Transverse colon (tissue), 4 donors: ENCODE measurements around the gene IL10. TPM values are rescaled to one million over a fixed set of nuclear protein-coding genes. Genes with fewer than 3 reads are reported as not detected.

ENCODE experiments used
- DNase-seq: peaks from one replicate; pipeline ENCODE4 v3.0.0-alpha.2; 2019
- H3K27ac ChIP-seq, 4 donors: fragments of 200-600 bp; sonication (generic); 2 replicates each; pipeline ENCODE4 v1.5.1; 2016 to 2018; ENCODE audit warnings: inconsistent platforms in 4 of 4
- H3K27me3 ChIP-seq: fragments of 200-600 bp; sonication (generic); 2 replicates; pipeline ENCODE4 v1.5.1; 2017; ENCODE audit warnings: inconsistent platforms
- H3K36me3 ChIP-seq, 4 donors: fragments of 200-600 bp; sonication (generic); 2 replicates each; pipeline ENCODE4 v1.5.1; 2017 to 2019; ENCODE audit warnings: inconsistent platforms in 4 of 4
- H3K4me1 ChIP-seq, 4 donors: fragments of 200-600 bp; sonication (generic); 2 replicates each; pipeline ENCODE4 v1.5.1; 2017 to 2020; ENCODE audit warnings: inconsistent platforms in 4 of 4
- H3K4me3 ChIP-seq, 4 donors: fragments of 200-600 bp; sonication (generic); 1 replicate in 1 of 4; 2 replicates in 3 of 4; pipeline versions ENCODE4 v1.5.1 to v1.6.1; 2017 to 2019; ENCODE audit warnings: inconsistent platforms in 4 of 4
- H3K9me3 ChIP-seq, 2 donors: fragments of 200-600 bp; sonication (generic); 2 replicates each; pipeline ENCODE4 v1.5.1; 2017 to 2019; ENCODE audit warnings: inconsistent platforms in 2 of 2
- EP300 ChIP-seq: sonication (generic); formaldehyde crosslinking; IDR thresholded peaks from one replicate; pipeline ENCODE4 v1.6.1; 2017; ENCODE audit warnings: antibody characterized with exemption, low read depth
- POLR2A ChIP-seq: fragments of 450-650 bp; IDR thresholded peaks from one replicate; pipeline ENCODE4 v1.6.1; 2016; ENCODE audit warnings: antibody characterized with exemption, mild to moderate bottlenecking, moderate library complexity
- POLR2AphosphoS5 ChIP-seq, 3 donors: sonication (generic); formaldehyde crosslinking; IDR thresholded peaks; one replicate each; pipeline ENCODE4 v1.6.1; 2016; ENCODE audit warnings: antibody characterized with exemption in 3 of 3
- WGBS, 2 donors: methylation state at CpG; one replicate each; pipeline ENCODE4 v1.1.5; 2018; ENCODE audit warnings: low coverage in 1 of 2; 5-methylcytosine and 5-hydroxymethylcytosine counted together
- in situ Hi-C, 4 donors: fragments of 200-750 bp; cut with MboI; loops; one replicate each; pipeline versions ENCODE4 v1.15.0 to v1.15.1; 2017; ENCODE audit warnings: low sequenced_read_pairs in 3 of 4, low pct_ligation_motif_present in 1 of 4, low pct_unique_long_range_greater_than_20kb in 1 of 4
- intact Hi-C: fragments of 100-400 bp; cut with DNase I; formaldehyde crosslinking; loops from one replicate; pipeline ENCODE4 v1.15.1; 2023; ENCODE audit warnings: low total_unique reads
- total RNA-seq, 4 donors: library from RNA; depleted of rRNA; stranded (reverse); fragments of >200 nt; gene quantifications; one replicate each; pipeline ENCODE4 v1.1.0, GENCODE V29; 2016
- TF ChIP-seq, protein P1 (sequence below), 5 experiments: fragments of 200-600 bp in 3 of 5; fragments of 450-650 bp in 2 of 5; sonication (generic) in 3 of 5; IDR thresholded peaks; 1 replicate in 2 of 5; 2 replicates in 3 of 5; pipeline ENCODE4 v1.5.1; 2016 to 2017; ENCODE audit warnings: antibody characterized with exemption in 5 of 5, inconsistent platforms in 3 of 5, mild to moderate bottlenecking in 2 of 5, moderate library complexity in 1 of 5

The IL10 gene
- total RNA-seq, 4 donors from 2014 or later = 1.6 to 4.4 TPM; not detected in 2

DNA sequence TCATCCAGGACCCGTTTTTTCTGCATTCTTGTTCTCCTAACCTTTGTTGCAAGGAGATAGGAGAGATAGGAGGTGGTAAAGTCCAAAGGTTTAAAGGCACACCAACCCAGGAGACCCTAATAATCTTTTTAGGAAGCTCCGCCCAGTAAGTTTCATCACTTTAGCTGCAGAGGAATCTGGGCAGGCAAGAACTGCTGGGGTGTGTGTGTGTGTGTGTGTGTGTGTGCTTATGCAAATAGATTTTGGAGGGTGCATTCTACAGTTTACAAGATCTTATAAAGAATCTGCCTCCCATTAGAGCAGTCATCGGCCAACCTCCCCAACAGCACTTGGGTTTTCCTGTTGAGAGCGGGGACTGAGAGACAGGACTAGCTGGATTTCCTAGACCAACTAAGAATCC, 3.9 kb upstream of the IL10 start:
- 78% methylated on average over 4 of the region's 4 CpGs; no CpG with 5 or more reads in 1 of the 2 donors for WGBS, 2 donors
- Histone ChIP-seq H3K4me3 (no peak overlapping the region), H3K36me3 (no peaks in the 10 kb centered on the region), H3K4me1 (peaks cover 0 to 4% (median 0%) of the 10 kb centered on the region in 4 donors), H3K27ac (no peak overlapping the region), H3K27me3 (peaks cover 7% of the 10 kb centered on the region), H3K9me3 (no peaks in the 10 kb centered on the region)
- TF ChIP-seq, protein P1, sequence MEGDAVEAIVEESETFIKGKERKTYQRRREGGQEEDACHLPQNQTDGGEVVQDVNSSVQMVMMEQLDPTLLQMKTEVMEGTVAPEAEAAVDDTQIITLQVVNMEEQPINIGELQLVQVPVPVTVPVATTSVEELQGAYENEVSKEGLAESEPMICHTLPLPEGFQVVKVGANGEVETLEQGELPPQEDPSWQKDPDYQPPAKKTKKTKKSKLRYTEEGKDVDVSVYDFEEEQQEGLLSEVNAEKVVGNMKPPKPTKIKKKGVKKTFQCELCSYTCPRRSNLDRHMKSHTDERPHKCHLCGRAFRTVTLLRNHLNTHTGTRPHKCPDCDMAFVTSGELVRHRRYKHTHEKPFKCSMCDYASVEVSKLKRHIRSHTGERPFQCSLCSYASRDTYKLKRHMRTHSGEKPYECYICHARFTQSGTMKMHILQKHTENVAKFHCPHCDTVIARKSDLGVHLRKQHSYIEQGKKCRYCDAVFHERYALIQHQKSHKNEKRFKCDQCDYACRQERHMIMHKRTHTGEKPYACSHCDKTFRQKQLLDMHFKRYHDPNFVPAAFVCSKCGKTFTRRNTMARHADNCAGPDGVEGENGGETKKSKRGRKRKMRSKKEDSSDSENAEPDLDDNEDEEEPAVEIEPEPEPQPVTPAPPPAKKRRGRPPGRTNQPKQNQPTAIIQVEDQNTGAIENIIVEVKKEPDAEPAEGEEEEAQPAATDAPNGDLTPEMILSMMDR (IDR thresholded peaks at IDR 0.05) = no peak
- TF ChIP-seq EP300 (no peak), POLR2AphosphoS5 (IDR thresholded peaks at IDR 0.05) (no peak), POLR2A (no peak)
- in situ Hi-C loops = no loop called here
- intact Hi-C loops = no loop called here
- no peak for DNase-seq

DNA sequence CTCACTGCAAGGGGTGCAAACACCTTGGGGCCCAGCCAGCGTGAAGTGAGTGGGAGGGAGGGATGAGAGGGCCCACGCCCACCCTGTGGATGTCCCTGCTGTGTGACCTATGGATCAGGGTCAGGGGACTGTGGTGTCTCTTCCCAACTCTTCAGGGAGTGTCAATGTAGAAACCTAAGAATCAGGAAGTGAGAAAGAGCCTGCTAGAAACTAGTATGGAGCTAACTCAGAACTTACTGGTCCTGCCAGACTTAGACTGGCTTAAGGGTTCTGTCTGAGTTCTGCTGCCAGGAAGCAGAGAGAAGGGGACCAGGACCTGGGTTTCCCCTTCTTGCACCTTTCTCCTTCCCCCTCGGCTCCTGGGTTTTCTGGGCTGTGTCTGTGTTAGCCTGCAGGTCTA, 1.8 kb upstream of the IL10 start:
- WGBS, 2 donors = 54% methylated on average over 3 of the region's 3 CpGs; no CpG with 5 or more reads in 1 of the 2 donors
- H3K4me1 ChIP-seq = peaks cover 0 to 8% (median 0%) of the 10 kb centered on the region in 4 donors
- in situ Hi-C loops = no loop called here
- no peak for TF ChIP-seq EP300
- no peak for TF ChIP-seq POLR2AphosphoS5 (IDR thresholded peaks at IDR 0.05)
- TF ChIP-seq, protein P1 (IDR thresholded peaks at IDR 0.05) = no peak
- TF ChIP-seq POLR2A = no peak
- H3K9me3 ChIP-seq = no peaks in the 10 kb centered on the region
- intact Hi-C loops = no loop called here
- no peak overlapping the region for H3K4me3 ChIP-seq
- H3K36me3 ChIP-seq = no peaks in the 10 kb centered on the region
- peaks cover 7% of the 10 kb centered on the region for H3K27me3 ChIP-seq
- H3K27ac ChIP-seq = no peak overlapping the region
- DNase-seq = no peak

DNA sequence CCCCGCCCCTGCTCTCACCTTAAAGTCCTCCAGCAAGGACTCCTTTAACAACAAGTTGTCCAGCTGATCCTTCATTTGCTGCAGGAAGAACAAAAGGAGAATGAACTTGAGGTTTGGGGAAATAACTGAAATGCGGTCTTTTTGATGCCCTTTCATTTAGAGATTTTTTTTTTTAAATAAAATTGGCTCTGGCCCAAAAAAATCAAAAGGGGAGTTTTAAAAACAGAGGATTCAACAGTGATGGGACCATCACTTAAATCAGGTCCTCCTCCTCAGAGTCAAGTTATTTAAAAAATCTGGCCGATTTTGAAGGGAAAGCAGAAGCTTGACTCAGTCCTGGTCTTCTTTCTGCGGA, 979 bp downstream of the IL10 start:
- no peak for DNase-seq
- WGBS, 2 donors = 43 to 65% methylated on average over 3 to 4 of the region's 4 CpGs
- TF ChIP-seq POLR2AphosphoS5 (IDR thresholded peaks at IDR 0.05) (no peak), POLR2A (no peak), EP300 (no peak)
- TF ChIP-seq, protein P1 (IDR thresholded peaks at IDR 0.05) = no peak
- in situ Hi-C loops = no loop called here
- Histone ChIP-seq H3K9me3 (no peaks in the 10 kb centered on the region), H3K36me3 (no peaks in the 10 kb centered on the region), H3K27me3 (peaks cover 7% of the 10 kb centered on the region), H3K4me3 (no peak overlapping the region), H3K4me1 (peaks cover 0 to 8% (median 0%) of the 10 kb centered on the region in 4 donors), H3K27ac (peak overlapping the region in 3 of 4 donors; percentile 26 to 51 (median 40))
- intact Hi-C loops = no loop called here

DNA sequence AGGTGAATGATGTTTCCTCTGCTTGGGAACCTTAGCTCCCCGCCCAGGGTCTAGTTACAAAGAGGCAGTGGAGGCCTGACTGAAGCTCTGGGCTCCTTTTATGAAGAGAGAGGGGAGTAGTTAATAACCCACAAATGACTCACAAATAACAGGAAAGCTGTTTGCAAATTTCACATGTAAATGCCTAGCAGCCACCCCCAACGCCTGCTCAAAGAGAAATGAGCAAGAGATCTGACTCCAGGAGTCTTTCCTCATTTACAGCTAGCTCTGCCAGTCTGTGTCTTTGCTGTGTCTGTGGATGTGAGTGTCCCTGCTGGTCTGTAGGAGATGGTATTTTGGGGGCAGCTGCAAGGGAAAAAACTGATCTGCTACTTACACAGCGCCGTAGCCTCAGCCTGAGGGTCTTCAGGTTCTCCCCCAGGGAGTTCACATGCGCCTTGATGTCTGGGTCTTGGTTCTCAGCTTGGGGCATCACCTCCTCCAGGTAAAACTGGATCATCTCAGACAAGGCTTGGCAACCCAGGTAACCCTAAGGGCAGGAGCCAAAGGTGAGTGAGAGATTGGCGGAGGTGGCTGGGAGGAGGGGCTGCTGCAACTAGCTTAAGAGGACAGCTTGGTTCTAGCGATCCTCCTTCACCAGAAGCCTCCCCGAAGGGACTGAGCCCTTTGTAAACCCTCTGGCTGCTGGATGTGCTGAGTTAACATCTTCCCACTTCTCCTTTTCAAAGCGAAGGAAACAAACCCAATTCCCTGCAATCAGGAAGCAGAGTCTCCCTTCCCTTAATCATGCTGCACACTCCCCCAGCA, 1.6 kb downstream of the IL10 start, which contains the start of gene IL19:
Gene IL19 (plus strand): TSS at position 243 of the 807 bp plus-strand sequence. CDS start 65,890 bp downstream, outside the sequence.
- H3K4me3 ChIP-seq = no peak within 1 kb of the TSS
- no peaks in the 10 kb centered on the region for H3K36me3 ChIP-seq
- peak within 1 kb of the TSS; percentile 18 to 51 (median 33) for H3K27ac ChIP-seq
- peaks cover 0 to 8% (median 0%) of the 10 kb centered on the region in 4 donors for H3K4me1 ChIP-seq
- in situ Hi-C loops = no loop called here
- 56% methylated on average over 9 of the region's 9 CpGs; no CpG with 5 or more reads in 1 of the 2 donors for WGBS, 2 donors
- intact Hi-C loops = no loop called here
- no peaks in the 10 kb centered on the region for H3K9me3 ChIP-seq
- DNase-seq = peak; percentile 18
- peaks cover 7% of the 10 kb centered on the region for H3K27me3 ChIP-seq
- TF ChIP-seq POLR2AphosphoS5 (IDR thresholded peaks at IDR 0.05) (peak in 1 of 3 donors; percentile 30), POLR2A (no peak)
